ENCODE results near the gene IP6K2.

DNA sequence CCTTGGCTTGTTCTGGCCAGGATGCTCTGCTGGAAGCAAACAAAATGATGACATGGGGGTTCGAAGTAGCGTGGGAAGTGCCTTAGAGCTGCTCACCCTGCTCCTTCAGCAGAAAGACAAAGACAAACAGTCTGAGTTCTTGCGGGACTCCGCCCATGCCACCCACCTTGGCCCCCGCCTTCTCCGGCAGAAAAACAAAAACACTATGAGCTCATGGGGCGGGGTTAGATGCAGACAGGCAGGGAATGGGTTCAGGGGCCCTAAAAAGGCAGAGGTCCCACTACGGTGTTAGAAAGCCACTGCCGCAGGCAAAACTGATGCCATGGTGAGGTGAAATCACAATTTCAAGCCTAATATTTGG is 21.6 kb downstream of the IP6K2 start:
- TF ChIP-seq, protein P1, sequence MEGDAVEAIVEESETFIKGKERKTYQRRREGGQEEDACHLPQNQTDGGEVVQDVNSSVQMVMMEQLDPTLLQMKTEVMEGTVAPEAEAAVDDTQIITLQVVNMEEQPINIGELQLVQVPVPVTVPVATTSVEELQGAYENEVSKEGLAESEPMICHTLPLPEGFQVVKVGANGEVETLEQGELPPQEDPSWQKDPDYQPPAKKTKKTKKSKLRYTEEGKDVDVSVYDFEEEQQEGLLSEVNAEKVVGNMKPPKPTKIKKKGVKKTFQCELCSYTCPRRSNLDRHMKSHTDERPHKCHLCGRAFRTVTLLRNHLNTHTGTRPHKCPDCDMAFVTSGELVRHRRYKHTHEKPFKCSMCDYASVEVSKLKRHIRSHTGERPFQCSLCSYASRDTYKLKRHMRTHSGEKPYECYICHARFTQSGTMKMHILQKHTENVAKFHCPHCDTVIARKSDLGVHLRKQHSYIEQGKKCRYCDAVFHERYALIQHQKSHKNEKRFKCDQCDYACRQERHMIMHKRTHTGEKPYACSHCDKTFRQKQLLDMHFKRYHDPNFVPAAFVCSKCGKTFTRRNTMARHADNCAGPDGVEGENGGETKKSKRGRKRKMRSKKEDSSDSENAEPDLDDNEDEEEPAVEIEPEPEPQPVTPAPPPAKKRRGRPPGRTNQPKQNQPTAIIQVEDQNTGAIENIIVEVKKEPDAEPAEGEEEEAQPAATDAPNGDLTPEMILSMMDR (conservative IDR thresholded peaks at IDR 0.05; ENCODE audit: low read depth, low read length) = no peak
- TF ChIP-seq EZH2 (IDR thresholded peaks at IDR 0.05; ENCODE audit: low read length, unreplicated experiment) = no peak
